DMS53 (cell line): ENCODE results near the gene RPL27.
A peak's percentile ranks its signal among the peaks of the same experiment; 100 is the strongest.
"Not testable (repeated sequence)": the region's sequence is repeated elsewhere in the genome, so short reads cannot be mapped to it uniquely, and the experiment has no call there.

Experiments
- DNase-seq: peaks from one replicate; lab custom pipeline; 2025; lab: John Stamatoyannopoulos, UW

The RPL27 gene

GRCh38 chr17:42993913-42994312, 4.3 kb upstream of the RPL27 start:
- not testable (repeated sequence) for DNase-seq

- peak; percentile 75 for DNase-seq
These were observed 732 bp upstream of the RPL27 start for GRCh38 chr17:42997390-42997983.

- peak; percentile 48 for DNase-seq
These were observed 845 bp downstream of the RPL27 start for GRCh38 chr17:42999003-42999525.

GRCh38 chr17:43000894-43001293, 2.7 kb downstream of the RPL27 start:
- DNase-seq, result not testable (repeated sequence)

GRCh38 chr17:43003542-43004172, 5.4 kb downstream of the RPL27 start:
- peak; percentile 41 for DNase-seq

- DNase-seq, result peak; percentile 90
These were observed 8.7 kb downstream of the RPL27 start, which contains the start of gene IFI35 for GRCh38 chr17:43006639-43007551. IFI35 (plus strand) TSS chr17:43006784; CDS start chr17:43006948, 164 bp downstream.

- DNase-seq, result peak; percentile 36
These were observed 12.6 kb downstream of the RPL27 start for GRCh38 chr17:43010667-43011308.

- no peak for DNase-seq
These were observed 13.7 kb downstream of the RPL27 start for GRCh38 chr17:43011728-43012472.

GRCh38 chr17:43013296-43013695, 15.1 kb downstream of the RPL27 start:
- DNase-seq, result no peak

GRCh38 chr17:43014020-43014648, 15.9 kb downstream of the RPL27 start:
- DNase-seq, result no peak

GRCh38 chr17:43014649-43015542, 16.7 kb downstream of the RPL27 start:
- no peak for DNase-seq

GRCh38 chr17:43015579-43015978, 17.4 kb downstream of the RPL27 start:
- no peak for DNase-seq

GRCh38 chr17:43016216-43016615, 18.0 kb downstream of the RPL27 start:
- no peak for DNase-seq

- peak; percentile 91 for DNase-seq
These were observed 20.0 kb downstream of the RPL27 start for GRCh38 chr17:43018008-43018853.

- DNase-seq, result no peak
These were observed 20.7 kb downstream of the RPL27 start for GRCh38 chr17:43018932-43019331.

GRCh38 chr17:43019418-43019817, 21.2 kb downstream of the RPL27 start:
- no peak for DNase-seq

GRCh38 chr17:43020030-43020621, 21.9 kb downstream of the RPL27 start:
- DNase-seq, result peak; percentile 34
